Activated CD4-positive, alpha-beta T cell treated with anti-CD3 and anti-CD28 coated beads, Interleukin-2, amount 50 U/mL, for 16 hours (primary cell): ENCODE results near the gene ENG.
"Not testable (repeated sequence)": the region's sequence is repeated elsewhere in the genome, so short reads cannot be mapped to it uniquely, and the experiment has no call there.

ENCODE experiments used
- DNase-seq: peaks from one replicate; pipeline ENCODE4 v3.0.0-alpha.2; 2020

ENG gene

DNA sequence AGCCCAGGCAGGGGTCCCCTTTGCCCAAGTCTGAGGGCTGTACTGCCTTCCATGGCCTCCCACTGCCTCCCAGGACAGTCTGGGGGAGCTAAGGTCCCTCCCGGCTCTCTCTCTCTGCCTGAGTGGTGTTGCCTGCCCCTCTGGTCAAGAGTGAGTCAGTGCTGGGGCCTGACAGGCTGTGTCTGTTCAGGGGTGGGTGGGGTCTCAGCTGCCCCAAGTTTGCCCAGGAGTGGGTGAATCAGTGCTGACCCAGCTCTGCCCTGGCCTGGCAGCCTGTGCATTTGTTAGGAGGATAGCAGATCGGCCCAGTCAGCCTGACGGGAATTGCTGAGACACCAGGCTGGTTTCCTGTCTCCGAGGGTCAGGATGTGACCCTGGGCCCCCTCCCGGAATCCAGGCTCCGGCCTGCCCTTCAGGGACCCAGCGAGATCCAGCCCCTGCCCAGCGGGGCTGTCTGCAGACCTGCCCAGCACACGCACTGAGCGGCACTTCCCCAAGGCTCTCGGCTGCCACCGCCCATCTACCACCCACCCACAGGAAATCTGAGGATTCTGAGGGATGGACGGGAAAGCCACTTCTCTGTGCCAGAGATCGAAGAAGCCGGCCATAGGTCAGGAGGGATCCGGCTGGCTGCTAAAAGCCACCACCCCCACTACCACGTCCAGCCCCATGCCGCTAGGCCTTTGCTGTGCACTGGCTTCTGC is 15.9 kb downstream of the ENG start:
- no peak for DNase-seq

DNA sequence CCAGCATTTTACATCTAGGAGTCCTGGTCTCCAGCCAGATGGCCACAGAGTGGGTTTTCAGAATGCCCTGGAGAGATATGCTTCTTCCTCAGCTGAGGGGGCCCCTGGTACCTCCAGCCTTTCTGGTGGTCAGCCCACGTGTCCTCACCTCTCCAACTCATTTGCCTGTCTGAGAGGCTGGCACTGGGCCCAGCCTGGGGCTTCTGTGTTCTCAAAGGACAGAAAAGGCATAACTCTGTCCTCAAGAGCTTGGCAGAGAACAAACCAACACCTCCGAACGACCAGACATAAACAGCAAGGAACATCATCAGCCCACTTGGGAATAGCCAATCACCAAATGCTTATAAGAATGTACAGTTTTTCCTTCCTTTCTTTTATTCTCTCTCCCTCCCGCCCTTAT is 17.1 kb downstream of the ENG start:
- no peak for DNase-seq

DNA sequence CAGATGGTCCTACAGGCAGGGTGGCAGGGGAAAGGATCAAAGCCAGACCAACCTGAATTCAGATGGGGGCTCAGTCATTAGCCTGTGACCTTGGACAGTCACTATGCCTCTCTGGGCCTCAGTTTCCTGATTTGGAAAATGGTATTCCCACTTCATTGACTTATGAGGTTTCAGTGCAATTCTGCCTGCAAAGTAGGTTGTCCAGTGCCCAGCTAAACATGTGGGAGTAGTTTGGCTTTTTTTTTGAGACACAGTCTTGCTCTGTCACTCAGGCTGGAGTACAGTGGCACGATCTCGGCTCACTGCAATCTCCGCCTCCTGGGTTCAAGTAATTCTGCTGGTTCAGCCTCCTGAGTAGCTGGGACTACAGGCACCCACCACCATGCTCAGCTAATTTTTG is 17.9 kb downstream of the ENG start:
- not testable (repeated sequence) for DNase-seq

DNA sequence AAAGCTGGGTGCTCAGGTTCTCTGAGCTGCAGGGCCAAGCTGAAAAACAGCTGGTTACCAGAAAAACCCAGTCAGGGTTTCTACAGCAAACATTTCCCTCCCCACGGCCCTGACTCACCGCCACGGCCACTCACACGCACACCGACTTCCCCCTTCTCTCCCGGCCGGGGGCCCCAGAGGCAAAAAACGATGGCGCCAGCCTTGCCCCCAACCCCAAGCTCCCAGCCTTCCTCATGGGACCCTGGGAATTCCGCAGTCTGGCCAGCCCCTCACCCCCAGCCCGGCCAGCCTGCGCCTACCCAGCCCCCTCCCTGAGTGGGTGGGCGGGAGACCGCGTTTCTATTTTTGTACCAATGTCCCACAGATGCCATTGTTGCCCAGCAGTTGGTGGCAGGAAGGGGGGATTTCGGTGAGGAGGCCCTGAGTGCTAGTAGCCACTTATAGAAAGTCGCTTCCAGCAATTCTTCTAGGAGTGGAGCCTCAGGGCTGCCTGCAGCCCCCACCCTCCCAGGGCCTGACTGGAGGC is 18.4 kb downstream of the ENG start:
- DNase-seq: no peak

DNA sequence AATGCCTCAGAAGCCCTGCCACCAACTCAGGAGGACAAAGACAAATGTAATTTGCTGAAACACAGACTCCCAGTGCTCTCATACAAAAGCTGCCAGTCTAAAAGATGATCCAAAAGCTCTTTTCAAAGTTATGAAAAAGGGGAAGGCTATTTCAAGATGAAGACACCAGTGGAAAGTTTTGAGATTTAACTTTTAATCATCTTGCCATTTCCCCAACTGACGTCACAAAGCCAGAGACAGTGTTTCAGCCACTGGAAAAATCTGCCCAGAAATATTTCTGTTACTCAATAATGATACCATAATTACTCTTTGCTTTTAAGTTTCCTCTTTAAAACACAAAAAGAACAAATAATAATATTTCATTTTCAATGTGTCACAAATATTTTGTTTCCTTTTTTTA is 20.9 kb downstream of the ENG start:
- no peak for DNase-seq

DNA sequence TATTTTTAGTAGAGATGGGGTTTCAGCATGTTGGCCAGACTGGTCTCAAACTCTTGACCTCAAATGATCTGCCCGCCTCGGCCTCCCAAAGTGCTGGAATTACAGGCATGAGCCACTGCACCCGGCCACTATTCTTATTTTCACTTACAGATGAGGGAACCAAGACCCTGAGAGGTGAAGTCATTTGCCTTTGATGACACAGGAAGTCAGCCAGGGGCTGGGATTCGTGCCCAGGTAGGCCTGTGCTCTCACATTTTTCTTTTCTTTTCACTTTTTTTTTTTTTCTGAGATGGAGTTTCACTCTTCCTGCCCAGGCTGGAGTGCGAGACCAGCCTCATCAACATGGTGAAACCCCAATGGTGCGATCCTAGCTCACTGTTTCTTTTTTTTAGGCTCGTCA is 22.2 kb downstream of the ENG start:
- no peak for DNase-seq

DNA sequence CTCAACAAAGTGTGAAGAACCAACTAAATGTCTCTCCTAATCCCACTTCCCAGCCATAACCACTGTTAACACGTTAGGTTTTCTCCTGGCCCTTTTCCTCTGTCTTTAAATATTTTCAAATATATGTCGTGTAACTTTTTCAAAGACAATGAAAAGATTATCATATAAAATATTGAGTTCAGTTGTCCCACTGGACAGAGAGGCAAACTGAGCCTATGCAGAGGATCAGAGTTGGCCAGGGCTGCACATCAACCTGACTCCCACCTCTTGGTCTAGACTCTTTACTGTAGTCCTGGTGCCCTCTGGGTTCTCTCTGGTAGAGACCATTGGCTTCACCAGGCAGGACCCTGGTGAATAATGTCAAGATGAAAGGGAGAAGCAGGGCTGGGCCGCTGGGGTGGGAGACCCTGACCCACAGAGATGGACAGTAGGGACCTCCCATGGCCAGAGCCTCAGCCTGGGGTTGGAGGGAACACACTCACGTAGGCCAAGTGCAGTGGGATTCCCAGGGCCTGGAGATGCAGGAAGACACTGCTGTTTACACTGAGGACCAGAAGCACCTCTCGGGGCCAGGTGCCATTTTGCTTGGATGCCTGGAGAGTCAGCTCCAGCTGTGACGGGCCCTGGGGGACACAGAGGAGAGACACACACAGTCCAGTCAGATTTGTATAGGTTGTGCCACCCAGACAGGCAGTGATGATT is 25.1 kb downstream of the ENG start:
- DNase-seq: no peak

DNA sequence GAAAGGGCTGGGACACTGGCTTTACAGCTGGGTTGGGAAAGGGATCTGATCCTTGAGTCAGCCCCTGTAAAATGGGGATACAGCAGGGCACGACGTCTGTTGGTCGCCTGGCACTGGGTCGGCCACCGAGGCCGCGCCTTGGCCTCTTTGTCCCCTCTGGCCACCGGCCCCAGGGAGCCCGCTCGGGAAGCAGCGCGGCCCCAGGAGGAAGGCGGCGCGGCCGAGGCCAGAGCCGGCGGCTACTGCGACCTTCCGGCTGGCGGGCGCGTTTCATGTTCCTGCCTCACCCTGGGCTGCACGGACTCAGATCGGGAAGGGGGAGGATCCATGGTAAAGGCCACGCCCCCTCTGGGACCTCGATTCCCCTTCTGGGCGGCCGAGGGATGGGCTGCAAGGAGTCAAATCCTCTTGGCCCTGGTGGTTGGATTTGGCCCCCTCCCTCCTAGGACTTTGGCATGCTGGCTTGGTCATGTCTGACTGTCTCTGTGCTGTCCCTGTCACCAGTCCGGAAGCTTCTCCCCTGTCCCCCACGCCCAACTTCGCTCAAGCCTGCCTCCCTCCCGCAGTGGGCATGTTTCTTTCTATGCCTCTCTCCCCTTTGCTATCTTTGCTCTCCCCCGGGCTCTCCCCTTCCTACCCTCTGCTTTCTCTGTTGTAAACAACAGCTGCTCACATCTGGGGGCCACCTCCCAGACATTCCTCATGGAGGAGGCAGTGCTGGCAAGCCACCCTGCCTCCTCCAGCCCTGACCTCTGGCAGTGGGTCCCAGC is 26.0 kb downstream of the ENG start:
- no peak for DNase-seq

DNA sequence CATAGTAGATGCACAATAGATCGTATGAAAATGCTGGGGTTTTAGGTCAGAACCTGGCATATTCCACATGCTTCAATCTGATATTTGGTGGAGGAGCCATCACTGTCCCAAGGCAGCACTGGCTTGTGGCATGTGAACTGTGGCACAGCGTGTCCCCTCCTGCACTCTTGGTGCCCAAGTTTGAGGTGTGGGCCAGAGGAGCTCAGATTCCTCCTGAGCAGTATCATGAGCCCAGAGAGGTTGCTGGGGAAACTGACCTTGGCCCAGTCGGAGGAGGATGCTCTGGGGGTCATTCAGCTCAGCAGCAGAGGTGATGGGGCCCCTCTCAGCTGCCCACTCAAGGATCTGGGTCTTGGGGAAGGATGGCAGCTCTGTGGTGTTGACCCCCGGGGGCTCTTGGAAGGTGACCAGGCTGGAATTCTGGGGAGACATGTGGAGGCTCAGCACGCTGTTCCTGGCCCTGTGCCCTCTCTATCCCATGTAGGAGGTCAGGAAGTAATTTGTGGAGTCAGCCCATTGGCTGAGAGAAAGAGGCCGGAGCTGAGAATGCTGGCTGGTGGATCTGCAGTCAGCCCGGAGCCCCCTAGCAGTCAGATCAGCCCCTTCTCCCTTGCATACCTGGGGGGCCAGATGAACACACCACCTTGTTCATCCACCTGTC is 28.1 kb downstream of the ENG start:
- no peak for DNase-seq

DNA sequence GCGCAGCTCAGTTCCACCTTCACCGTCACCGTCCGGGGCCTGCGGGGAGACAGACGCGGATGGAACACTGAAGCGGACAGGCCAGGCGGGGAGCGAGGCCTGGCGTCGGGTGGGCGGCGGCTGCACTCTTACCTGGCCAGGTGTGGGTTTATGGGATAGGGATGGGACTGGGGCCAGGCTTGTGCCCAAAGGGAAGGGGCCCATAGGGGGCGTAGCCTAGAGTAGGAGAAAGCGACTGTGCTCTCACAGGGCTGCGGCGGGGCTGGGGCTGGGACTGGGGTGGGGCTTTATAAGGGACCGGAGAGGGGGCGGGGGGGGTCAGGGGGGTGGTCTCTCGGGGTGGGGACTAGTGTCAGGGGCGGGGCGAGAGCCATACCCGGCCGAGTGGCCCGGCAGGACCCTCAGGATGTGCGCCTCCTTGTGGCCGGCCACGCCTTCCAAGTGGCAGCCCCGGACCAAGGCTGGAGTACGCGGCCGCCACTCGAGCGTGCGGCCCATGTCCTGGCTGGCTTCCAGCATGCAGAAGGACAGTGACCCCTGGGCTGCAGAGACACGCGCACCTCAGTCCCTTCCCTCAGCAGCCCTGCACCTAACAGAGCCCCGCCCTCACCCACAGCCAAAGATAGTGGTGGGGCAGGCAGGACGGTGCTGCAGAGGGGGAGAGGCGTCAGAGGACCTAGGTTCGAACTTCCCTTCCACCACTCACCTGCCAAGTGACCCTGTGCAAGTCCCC is 29.0 kb downstream of the ENG start:
- DNase-seq: no peak

DNA sequence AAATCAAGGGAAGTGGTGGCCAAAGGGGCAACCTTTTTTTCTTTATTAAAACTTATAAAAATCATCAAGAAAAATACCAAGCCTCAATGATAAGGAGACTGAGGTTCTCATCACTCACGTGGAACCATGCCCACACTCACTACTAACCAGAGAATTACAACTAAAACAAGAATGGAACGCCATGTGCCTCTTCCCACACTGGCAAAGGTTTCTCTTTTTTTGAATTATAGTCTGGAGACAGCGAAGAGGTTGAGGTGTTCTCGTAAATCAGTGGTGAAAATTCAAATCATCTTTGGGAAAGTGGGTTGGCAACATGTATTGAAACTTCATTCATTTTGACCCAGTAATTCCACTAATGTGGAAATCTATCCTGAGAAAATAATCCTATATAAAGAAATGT is 32.4 kb downstream of the ENG start:
- DNase-seq: no peak

DNA sequence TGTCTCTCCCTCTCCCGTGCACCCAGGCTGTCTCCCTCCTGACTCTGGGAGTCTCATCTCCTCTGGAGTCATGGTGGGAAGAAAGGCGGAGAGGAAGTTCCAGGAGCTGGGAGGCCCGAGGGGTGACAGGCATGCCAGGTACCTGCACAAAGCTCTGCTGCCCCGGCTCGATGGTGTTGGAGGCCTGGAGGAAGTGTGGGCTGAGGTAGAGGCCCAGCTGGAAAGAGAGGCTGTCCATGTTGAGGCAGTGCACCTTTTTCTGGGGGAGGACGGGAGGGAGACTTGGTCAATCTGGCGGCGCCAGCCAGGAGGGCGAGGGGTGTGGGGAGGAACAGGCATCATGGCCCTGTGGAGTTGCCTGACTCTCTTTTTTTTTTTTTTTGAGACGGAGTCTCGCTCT is 35.9 kb downstream of the ENG start:
- DNase-seq: no peak

DNA sequence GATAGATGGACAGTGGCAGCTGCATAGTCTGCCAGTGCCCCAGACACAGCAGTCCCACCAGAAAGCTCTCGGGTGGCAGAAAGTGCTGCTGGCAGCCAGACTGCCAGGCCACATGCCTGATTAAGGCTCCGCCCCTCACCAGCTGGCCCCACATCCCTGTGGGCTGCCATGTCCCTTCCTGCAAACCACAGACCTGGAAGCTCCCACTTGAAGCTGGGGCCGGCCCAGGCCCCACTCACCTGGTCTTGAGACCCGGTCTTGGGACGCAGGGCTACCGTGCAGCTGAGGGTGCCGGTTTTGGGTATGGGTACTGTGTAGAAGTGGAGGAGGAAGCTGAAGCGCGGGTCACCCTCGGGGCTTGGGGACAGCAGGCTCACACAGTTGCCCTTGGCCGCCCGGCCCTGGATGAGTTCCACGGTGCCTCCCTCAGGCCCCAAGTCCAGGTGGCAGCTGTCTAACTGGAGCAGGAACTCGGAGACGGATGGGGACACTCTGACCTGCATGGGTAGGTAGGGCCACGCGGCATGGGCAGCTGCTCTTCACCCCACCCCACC is 36.5 kb downstream of the ENG start:
- DNase-seq: no peak

DNA sequence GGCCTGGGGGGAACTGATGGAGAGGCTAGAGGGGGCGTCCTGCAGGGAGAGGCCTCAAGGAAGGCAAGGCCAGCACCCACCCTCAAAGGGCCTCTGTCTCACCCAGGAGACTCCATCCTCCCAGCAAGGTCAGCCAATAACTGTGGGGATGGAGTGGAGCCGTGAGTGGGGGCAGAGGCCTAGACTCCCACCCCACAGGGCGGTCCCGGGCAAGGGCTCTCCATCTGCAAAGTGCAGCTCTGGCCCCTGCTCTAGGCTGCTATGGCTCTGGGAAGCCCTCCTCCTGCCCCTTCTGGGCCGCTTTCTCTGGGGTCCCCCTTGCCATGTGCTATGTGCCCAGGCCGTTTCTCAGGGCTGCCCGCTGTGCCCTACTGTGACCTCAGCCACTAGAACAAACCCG is 37.7 kb downstream of the ENG start:
- no peak for DNase-seq

DNA sequence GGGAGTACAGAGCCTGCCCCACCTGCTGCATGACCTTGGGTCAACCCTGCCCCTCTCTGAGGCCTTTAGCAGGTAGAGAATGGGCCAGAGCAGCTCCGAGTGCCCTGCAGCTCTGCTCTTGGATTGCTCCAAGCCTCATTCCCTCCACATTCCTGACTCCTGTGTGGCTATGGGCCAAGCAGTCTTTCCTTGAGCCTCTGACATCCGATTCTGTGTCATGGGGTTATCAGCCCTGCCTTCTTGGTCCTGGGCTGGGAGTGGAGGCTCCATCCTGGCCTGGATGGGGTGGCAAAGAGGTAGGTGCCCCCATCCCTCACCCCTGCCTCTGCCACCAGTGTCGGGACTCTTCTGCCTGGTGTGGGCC is 38.1 kb downstream of the ENG start:
- no peak for DNase-seq

DNA sequence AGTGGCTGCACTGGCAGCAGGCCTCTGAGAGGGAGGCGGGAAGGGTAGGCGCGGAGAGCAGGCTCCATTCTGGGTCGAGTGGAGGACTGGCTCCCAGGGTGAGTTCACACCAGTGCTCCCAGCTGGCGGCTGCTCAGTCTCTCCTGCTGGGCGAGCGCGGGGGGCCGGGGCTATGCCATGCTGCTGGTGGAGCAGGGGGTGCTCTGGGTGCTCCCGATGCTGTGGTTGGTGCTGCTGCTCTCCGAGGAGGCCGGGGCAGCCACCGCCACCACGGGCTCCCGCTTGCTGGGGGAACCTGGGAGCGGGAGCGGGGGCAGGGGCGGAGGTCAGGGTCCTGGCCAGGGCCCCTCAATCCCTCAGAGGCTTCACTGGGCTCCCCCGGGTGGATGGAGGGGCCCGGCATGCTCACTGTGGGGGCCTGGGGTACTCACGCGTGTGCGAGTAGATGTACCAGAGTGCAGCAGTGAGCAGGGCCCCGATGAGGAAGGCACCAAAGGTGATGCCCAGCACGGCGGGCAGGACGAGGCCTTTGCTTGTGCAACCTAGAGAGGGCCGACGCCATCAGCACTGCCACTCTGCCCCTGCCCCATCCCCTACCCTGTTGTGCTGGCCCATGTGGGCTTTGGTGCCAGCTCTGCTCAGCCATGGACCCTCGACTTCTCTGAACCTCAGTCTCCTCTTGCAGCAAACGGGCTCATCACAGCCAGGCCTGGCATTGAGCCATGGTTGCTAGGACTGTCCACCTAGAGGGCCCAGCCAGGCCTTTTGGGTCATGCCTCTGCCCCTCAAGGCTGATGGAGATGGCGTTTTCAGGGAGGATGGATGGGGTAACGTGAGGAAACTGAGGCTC is 38.7 kb downstream of the ENG start:
- DNase-seq: no peak

DNA sequence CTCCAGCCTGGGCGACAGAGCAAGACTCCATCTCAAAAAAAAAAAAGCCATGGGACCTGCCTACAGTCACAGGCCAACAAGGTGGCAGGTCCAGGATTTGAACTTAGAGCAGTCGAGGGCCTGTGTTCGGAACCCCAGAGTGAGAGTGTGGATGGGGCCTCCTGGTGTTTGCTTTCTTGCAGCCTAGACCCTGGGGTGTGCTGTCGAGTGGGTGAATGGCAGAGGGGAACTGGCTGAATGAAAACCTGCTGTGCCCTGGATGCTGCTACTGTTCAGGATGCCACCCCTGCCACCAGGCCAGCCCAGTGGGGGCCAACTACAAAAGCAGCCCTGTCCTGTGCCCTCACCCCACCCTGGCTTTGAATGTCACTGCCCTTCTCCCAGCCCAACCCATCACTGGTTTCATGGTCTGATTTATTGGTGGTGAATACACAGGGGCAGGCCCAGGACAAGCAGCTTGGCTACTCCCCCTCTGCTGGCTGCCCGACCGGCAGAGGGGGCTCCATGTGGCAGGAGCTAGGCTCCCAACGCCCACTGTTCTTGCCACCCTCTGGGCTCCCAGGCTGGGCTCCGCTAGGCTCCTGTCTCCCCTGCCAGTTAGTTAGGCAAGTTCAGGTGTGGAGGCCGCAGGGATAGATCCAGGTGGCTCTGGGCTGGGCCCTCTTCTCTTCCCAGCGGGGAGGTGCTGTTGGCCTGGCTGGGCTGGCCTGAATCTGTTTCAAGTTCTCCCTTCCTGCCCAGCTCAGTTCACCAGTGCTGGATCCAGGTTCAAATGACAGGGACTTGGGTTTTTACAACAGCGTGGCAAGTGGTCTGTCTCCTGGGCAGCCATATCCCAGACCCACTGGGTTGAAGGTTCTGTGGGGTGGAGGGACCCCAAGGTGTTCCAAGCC is 39.6 kb downstream of the ENG start:
- DNase-seq: no peak

DNA sequence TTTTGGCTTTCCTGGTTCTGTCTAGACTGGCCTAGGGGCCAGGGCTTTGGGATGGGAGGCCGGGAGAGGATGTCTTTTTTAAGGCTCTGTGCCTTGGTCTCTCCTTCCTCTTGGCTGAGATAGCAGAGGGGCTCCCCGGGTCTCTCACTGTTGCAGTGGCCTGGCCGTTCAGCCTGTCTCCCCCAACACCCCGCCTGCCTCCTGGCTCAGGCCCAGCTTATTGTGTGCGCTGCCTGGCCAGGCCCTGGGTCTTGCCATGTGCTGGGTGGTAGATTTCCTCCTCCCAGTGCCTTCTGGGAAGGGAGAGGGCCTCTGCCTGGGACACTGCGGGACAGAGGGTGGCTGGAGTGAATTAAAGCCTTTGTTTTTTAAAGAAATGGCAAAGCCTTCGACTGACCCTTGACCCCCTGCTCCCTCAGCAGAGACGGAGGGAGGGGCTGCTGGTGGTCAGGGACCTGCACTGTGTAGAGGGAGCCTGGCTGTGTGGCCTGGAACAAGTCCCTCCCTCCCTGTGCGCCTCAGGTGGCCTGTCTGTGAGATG is 40.7 kb downstream of the ENG start:
- DNase-seq: no peak

DNA sequence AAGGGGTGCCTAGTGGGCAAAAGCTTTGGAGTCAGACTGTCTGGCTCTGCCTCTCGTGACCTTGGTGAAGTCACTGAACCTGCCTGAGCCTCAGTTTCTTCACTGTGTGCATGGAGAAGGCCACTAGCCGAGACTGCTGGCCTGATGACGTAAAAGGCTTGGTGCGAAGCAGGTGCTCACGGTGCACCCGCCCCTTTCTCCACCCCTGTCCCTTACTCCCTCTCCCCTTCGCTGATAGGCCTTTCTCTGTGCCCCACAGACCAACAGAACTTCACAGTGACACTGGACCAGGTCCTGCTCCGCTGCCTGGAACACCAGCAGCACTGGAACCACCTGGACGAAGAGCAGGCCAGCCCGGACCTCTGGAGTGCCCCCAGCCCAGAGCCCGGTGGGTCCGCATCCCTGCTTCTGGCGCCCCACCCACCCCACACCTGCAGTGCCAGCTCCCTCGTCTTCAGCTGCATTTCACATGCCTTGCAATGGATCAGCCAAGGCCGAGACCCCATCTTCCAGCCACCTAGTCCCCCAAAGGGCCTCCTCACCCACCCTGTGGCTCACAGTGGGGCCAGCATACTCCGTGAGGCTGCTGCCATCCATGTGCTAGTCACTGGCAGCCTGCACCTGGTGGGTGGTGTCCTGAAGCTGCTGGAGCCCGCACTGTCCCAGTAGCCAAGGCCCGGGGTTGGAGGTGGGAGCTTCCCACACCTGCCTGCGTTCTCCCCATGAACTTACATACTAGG is 41.4 kb downstream of the ENG start:
- DNase-seq: no peak
